GM19463 (cell line): ENCODE data around the gene ANLN.

Source experiments
- ATAC-seq: cut with Tn5 transposase; IDR thresholded peaks from one replicate; pipeline ENCODE4 v1.9.1; 2021; ENCODE audit warnings: mild to moderate bottlenecking, moderate library complexity; ENCODE audit not compliant: unreplicated experiment

The ANLN gene, protein sequence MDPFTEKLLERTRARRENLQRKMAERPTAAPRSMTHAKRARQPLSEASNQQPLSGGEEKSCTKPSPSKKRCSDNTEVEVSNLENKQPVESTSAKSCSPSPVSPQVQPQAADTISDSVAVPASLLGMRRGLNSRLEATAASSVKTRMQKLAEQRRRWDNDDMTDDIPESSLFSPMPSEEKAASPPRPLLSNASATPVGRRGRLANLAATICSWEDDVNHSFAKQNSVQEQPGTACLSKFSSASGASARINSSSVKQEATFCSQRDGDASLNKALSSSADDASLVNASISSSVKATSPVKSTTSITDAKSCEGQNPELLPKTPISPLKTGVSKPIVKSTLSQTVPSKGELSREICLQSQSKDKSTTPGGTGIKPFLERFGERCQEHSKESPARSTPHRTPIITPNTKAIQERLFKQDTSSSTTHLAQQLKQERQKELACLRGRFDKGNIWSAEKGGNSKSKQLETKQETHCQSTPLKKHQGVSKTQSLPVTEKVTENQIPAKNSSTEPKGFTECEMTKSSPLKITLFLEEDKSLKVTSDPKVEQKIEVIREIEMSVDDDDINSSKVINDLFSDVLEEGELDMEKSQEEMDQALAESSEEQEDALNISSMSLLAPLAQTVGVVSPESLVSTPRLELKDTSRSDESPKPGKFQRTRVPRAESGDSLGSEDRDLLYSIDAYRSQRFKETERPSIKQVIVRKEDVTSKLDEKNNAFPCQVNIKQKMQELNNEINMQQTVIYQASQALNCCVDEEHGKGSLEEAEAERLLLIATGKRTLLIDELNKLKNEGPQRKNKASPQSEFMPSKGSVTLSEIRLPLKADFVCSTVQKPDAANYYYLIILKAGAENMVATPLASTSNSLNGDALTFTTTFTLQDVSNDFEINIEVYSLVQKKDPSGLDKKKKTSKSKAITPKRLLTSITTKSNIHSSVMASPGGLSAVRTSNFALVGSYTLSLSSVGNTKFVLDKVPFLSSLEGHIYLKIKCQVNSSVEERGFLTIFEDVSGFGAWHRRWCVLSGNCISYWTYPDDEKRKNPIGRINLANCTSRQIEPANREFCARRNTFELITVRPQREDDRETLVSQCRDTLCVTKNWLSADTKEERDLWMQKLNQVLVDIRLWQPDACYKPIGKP

GRCh38 chr7:36389371-36390198 lies at the start of gene ANLN:
Gene ANLN, plus strand, starts transcription at chr7:36389862. Its CDS starts 165 bp downstream, at chr7:36390027.
- ATAC-seq: peak; percentile 78

DNA sequence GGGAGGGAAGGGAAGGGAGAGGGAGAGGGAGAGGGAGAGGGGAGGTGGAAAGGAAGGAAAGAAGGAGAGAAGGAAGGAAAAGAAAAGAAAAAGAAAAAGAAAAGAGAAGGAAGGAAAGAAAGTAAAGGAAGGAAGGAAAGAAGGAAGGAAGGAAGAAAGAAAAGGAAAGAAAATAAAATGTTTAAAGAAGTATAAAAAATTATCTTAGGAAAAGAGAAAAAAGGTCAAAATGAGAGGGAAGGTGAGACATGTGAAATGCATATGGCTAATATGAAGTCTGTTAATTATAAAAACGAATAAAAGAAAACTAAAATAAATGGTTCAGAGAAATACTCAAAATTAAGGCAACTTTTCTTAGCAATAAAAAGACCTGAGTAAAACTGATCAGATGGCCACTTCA lies 46.1 kb upstream of the ANLN start:
- no peak for ATAC-seq

GRCh38 chr7:36344622-36345021 lies 45.0 kb upstream of the ANLN start:
- ATAC-seq: no peak

GRCh38 chr7:36346260-36346831 lies 43.3 kb upstream of the ANLN start:
- ATAC-seq: no peak

DNA sequence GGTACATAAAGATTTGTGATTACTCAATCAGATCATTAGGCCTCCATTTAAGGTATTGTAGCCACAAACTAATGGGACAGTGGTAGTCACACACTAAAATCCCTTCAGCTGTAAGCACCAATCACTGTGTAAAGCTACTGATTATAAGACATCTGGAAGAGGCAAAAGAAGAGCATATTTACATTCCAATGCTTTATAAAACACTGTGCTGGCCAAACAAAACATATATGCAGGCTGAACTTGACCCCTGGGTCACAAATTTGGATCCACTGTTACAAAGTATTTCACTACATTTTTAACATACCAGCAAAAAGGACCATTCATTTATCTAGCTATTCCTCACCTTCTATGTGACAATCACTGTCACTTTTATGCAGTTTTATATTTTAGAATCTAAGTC lies 41.4 kb upstream of the ANLN start:
- ATAC-seq: no peak

DNA sequence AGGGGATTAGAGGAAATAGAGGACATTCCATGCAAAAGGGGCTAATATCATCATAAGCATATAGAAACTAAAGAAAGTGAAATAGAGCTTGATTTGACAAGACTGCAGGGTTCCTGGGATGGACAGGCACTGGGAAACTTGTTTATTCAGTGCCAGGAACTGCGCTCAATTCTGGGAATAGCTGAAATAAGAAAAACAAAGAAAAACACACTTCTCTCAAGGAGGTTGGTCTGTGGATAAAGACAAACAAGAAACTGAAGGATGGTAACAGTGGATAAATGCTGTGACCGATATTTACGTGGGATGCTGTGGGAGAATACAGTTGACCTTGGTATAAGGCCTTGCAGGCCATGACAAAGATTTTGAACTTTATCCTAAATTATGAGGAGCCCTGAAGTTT lies 40.9 kb upstream of the ANLN start:
- ATAC-seq: no peak

GRCh38 chr7:36349626-36350025 lies 40.0 kb upstream of the ANLN start:
- no peak for ATAC-seq

- ATAC-seq: no peak
These were observed 34.2 kb upstream of the ANLN start for GRCh38 chr7:36355490-36355889.

DNA sequence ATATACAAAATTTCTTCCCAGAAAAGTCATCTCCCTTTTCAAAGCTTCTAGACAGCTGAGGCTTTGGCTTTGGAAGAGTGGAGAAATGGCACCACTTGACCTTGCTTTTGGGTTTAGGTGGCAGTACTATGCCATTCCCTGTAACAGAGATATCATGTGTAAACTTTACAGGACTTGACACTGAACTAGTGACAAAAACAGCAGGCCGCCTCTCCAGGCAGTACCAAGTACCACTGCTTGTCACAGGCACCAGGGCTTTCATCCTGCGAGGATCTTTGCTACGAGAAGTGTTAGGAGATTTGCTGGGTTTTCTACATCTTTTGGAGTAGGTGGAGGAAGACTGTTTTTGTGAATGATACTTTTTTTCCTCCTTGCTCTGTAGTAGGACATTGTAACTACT lies 32.6 kb upstream of the ANLN start:
- no peak for ATAC-seq

- no peak for ATAC-seq
These were observed 31.1 kb upstream of the ANLN start for GRCh38 chr7:36358589-36358988.

GRCh38 chr7:36360244-36360643 lies 29.4 kb upstream of the ANLN start:
- ATAC-seq: no peak

- no peak for ATAC-seq
These were observed 28.4 kb upstream of the ANLN start for GRCh38 chr7:36361227-36361626.

DNA sequence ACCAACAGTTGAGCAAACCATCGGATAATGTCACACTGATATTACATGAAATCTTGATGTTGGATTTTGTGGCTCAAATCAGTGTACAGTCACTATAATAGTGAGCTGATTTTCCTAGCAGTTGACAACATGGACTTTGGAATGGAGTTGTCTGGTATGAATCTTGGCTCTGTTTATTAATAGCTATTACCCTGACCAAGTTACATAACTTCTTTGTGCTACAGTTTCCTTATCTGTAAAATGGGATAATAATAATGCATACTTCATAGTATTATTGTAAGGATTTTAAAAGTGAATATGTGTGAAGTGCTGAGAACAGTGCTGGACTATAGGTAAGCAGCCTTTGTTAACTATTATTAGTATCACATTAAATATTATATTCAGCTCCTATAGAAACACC lies 26.1 kb upstream of the ANLN start:
- ATAC-seq: no peak

GRCh38 chr7:36366005-36366717 lies 23.5 kb upstream of the ANLN start:
- no peak for ATAC-seq

DNA sequence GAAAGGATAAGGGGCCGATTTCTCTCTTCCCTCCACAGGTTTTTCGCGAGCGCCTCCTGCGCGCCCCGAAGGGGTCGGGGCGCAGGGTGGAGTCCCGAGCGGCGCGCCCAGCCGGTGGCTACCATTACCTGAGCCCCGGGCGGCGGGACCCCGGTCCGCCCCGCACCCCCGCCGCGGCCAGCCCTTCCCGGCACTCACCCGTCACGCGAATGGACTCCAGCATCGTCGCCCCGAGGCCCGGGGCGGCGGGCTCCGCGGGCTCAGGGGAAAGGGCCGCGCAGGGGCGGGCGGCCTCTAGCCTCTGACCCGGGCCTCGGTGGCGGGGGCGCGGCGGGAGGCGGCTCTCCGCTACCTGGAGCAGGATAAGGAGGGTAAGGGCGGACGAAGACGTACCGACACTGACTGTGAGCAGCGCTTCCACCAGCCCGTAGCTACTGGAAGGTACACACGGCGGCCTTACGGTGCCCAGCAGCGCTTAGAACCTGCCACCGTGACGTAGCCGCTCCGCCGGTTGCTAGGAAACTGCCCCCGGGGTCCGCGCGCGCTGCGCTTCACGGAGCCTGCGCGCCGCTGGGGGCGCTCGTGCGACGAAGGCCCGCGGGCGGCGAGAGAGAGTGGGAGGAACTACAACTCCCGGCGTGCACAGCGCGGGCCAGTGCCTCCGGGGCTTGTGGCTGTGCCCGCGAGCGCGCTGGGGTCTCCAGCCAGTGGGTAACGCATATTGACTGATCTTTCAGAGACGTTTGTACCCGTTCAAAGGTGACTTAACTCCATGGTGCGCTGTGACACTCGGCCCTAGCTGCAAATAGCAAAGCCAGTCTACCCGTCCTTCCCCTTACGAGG lies 22.7 kb upstream of the ANLN start:
- peak; percentile 99 for ATAC-seq

DNA sequence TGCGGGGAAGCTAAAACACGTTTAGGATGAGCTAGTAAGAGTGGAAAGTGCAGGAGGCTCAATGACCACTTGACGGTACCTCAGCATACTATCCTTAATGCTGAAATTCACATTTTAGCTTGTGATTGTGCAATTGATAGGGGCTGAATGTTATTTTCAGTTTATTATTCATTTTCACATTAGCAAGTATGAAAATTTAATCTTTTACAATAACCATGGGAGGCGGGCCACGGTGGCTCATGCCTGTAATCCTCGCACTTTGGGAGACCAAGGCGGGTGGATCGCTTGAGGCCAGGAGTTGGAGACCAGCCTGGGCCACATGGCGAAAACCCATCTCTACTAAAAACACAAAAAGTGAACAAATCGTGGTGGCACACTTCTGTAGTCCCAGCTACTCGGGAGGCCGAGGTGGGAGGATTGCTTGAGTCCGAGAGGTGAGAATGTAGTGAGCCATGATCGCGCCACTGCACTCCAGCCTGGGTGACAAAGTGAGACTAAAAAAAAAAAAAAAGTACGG lies 22.0 kb upstream of the ANLN start:
- no peak for ATAC-seq

DNA sequence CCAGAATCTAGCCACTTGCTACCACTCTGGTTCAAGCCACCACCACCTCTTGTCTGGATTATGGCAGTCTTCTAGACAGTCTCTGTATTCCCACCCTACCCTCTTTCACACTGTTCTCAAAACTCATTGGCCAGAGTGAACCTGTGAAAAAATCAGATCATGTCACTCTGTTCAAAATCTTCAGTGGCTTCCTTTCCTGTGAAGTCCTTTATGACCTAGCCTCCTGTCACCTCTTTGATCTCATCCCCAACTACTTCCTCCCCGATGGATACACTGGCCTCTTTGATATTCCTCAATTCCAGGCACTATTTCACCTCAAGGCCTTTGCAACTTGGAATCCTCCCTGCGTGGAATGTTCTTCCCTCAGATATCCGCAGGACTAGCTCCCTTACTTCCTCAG lies 21.2 kb upstream of the ANLN start:
- ATAC-seq: no peak

DNA sequence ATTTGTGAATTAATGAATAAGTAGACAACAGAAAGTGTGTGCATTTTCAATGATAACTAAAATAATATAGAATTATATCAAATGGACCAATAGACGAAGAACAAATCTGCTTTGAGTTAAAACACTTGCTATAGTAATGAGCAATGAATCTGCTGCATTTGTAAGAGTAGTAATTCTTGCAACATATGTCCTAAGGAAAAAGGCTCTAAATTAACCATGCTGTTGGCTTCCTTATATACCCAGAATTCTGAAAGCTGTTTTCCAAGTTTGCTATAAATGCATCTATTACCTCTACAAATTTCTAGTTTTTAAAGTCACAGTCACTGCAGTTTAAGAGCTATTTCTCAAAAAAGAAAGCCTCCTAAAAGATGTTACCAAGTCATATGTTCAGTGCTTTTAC lies 20.5 kb upstream of the ANLN start:
- no peak for ATAC-seq

DNA sequence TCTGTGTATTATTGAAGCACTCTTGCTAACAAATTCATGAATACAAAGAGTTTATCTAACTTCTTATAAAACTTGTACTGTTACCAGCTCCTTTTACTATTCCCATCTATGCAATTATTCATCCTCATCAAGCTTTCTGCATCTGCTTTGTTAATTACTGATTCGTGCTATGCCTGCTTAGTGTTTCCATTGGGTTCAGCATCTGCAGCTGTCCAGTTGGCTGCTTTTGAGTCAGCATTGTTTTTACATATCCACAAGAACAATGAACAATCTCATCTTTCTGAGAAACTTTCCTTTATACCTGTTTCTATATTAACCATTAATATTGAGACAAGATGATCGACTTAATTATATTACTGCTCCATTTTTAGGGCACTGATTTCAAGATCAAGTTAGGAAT lies 19.6 kb upstream of the ANLN start:
- no peak for ATAC-seq
